Thyroid gland (tissue), 4 donors: ENCODE data around the gene RBMS1. TPM values are rescaled to one million over a fixed set of nuclear protein-coding genes. Genes with fewer than 3 reads are reported as not detected.

ENCODE experiments used
- DNase-seq, 2 donors: peaks; one replicate each; pipeline ENCODE4 v3.0.0-alpha.2; 2019
- H3K27ac ChIP-seq, 3 donors: fragments of 200-600 bp; sonication (generic); 1 replicate in 2 of 3; 2 replicates in 1 of 3; pipeline ENCODE4 v1.5.1; 2016 to 2019; ENCODE audit warnings: mild to moderate bottlenecking in 1 of 3, moderate library complexity in 1 of 3
- H3K27me3 ChIP-seq: fragments of 200-600 bp; sonication (generic); one replicate; pipeline ENCODE4 v1.5.1; 2019
- H3K36me3 ChIP-seq, 2 donors: fragments of 200-600 bp; sonication (generic); one replicate each; pipeline ENCODE4 v1.5.1; 2016 to 2019
- H3K4me1 ChIP-seq, 2 donors: fragments of 200-600 bp; sonication (generic); one replicate each; pipeline ENCODE4 v1.5.1; 2017 to 2019
- H3K4me3 ChIP-seq, 3 donors: fragments of 200-600 bp; sonication (generic); replicated peaks in 1 of 3; 1 replicate in 2 of 3; 2 replicates in 1 of 3; pipeline ENCODE4 v1.5.1; 2016; ENCODE audit warnings: mild to moderate bottlenecking in 1 of 3
- H3K9me3 ChIP-seq: fragments of 200-600 bp; sonication (generic); one replicate; pipeline ENCODE4 v1.5.1; 2017
- CTCF ChIP-seq, 6 experiments: fragments of 200-600 bp in 3 of 6; fragments of 450-650 bp in 3 of 6; sonication (generic) in 3 of 6; IDR thresholded peaks; one replicate each; pipeline ENCODE4 v1.5.1; 2016 to 2019; ENCODE audit warnings: antibody characterized with exemption in 6 of 6, mild to moderate bottlenecking in 2 of 6, inconsistent platforms in 1 of 6, moderate library complexity in 1 of 6
- POLR2A ChIP-seq, 2 donors: fragments of 450-650 bp; IDR thresholded peaks; one replicate each; pipeline ENCODE4 v1.6.1; 2017; ENCODE audit warnings: antibody characterized with exemption in 2 of 2, mild to moderate bottlenecking in 2 of 2, moderate library complexity in 1 of 2
- WGBS, 2 donors: methylation state at CpG; one replicate each; pipeline ENCODE4 v1.1.5; 2017; 5-methylcytosine and 5-hydroxymethylcytosine counted together
- intact Hi-C: fragments of 100-400 bp; cut with DNase I; formaldehyde crosslinking; loops from one replicate; pipeline ENCODE4 v1.15.1; 2023
- total RNA-seq, 4 donors: library from RNA; depleted of rRNA; stranded (reverse); fragments of >200 nt; gene quantifications; one replicate each; pipeline ENCODE4 v1.2.3, GENCODE V29; 2016

The RBMS1 gene
- total RNA-seq, 4 donors from 2014 or later, result 50.9 to 80.1 (median 69.0) TPM

- H3K4me3 ChIP-seq, result no peak overlapping the region
- 90% methylated on average over 3 of the region's 3 CpGs for WGBS, 2 donors
- TF ChIP-seq POLR2A (IDR thresholded peaks at IDR 0.05), result no peak
- no peak for TF ChIP-seq CTCF (IDR thresholded peaks at IDR 0.05)
- peaks cover 13 to 25% of the 10 kb centered on the region in 2 donors for H3K4me1 ChIP-seq
- intact Hi-C loops, result loop anchor here (10.0 kb wide), 1 partner anchor 660 kb away; no protein-coding TSS in a partner anchor
- no peak for DNase-seq
- no peaks in the 10 kb centered on the region for H3K36me3 ChIP-seq
- no peak overlapping the region for H3K27ac ChIP-seq
- no peaks in the 10 kb centered on the region for H3K27me3 ChIP-seq
- H3K9me3 ChIP-seq, result no peaks in the 10 kb centered on the region
Measured at GRCh38 chr2:160324917-160325316, 168.7 kb downstream of the RBMS1 start.

- peak; percentile 65 to 68 for DNase-seq
- peaks cover 13 to 22% of the 10 kb centered on the region in 2 donors for H3K4me1 ChIP-seq
Measured at GRCh38 chr2:160324161-160324800, 169.3 kb downstream of the RBMS1 start.

GRCh38 chr2:160322320-160322719 lies 171.3 kb downstream of the RBMS1 start:
- TF ChIP-seq CTCF (IDR thresholded peaks at IDR 0.05) (no peak), POLR2A (IDR thresholded peaks at IDR 0.05) (no peak)
- Histone ChIP-seq H3K4me3 (no peak overlapping the region), H3K27ac (no peak overlapping the region), H3K27me3 (no peaks in the 10 kb centered on the region), H3K9me3 (no peaks in the 10 kb centered on the region), H3K36me3 (no peaks in the 10 kb centered on the region), H3K4me1 (peaks cover 15 to 22% of the 10 kb centered on the region in 2 donors)
- intact Hi-C loops, result loop anchor here (10.0 kb wide), 1 partner anchor 662 kb away; no protein-coding TSS in a partner anchor
- DNase-seq, result no peak
- 83 to 85% methylated on average over 3 of the region's 3 CpGs for WGBS, 2 donors

More at GRCh38 chr2:160324161-160324800, 169.3 kb downstream of the RBMS1 start:
- Histone ChIP-seq H3K27ac (no peak overlapping the region), H3K36me3 (no peaks in the 10 kb centered on the region), H3K27me3 (no peaks in the 10 kb centered on the region), H3K4me3 (no peak overlapping the region), H3K9me3 (no peaks in the 10 kb centered on the region)
- intact Hi-C loops, result loop anchor here (10.0 kb wide), 1 partner anchor 661 kb away; no protein-coding TSS in a partner anchor
- TF ChIP-seq CTCF (IDR thresholded peaks at IDR 0.05) (peak; percentile 23 to 78 (median 68)), POLR2A (IDR thresholded peaks at IDR 0.05) (no peak)
- 39 to 44% methylated on average over 12 of the region's 12 CpGs for WGBS, 2 donors

GRCh38 chr2:160321006-160321405 lies 172.6 kb downstream of the RBMS1 start:
- intact Hi-C loops, result loop anchor here (10.0 kb wide), 1 partner anchor 664 kb away; no protein-coding TSS in a partner anchor
- no peaks in the 10 kb centered on the region for H3K36me3 ChIP-seq
- no peak for DNase-seq
- H3K4me1 ChIP-seq, result peaks cover 20 to 25% of the 10 kb centered on the region in 2 donors
- no peaks in the 10 kb centered on the region for H3K9me3 ChIP-seq
- no peak overlapping the region for H3K4me3 ChIP-seq
- 76 to 84% methylated on average over 2 of the region's 2 CpGs for WGBS, 2 donors
- no peaks in the 10 kb centered on the region for H3K27me3 ChIP-seq
- TF ChIP-seq POLR2A (IDR thresholded peaks at IDR 0.05), result no peak
- TF ChIP-seq CTCF (IDR thresholded peaks at IDR 0.05), result no peak
- no peak overlapping the region for H3K27ac ChIP-seq

GRCh38 chr2:160319700-160320099 lies 173.9 kb downstream of the RBMS1 start:
- intact Hi-C loops, result loop anchor here (10.0 kb wide), 1 partner anchor 665 kb away; no protein-coding TSS in a partner anchor
- H3K36me3 ChIP-seq, result no peaks in the 10 kb centered on the region

More at GRCh38 chr2:160319700-160320099, 173.9 kb downstream of the RBMS1 start:
- H3K4me3 ChIP-seq, result no peak overlapping the region
- no peak for DNase-seq
- peaks cover 16 to 18% of the 10 kb centered on the region in 2 donors for H3K4me1 ChIP-seq
- TF ChIP-seq POLR2A (IDR thresholded peaks at IDR 0.05) (no peak), CTCF (IDR thresholded peaks at IDR 0.05) (no peak)
- no peaks in the 10 kb centered on the region for H3K9me3 ChIP-seq
- H3K27me3 ChIP-seq, result no peaks in the 10 kb centered on the region
- no peak overlapping the region for H3K27ac ChIP-seq
